GM18505 (cell line): ENCODE measurements around the gene PRM3.
"Not testable (repeated sequence)": the region's sequence is repeated elsewhere in the genome, so short reads cannot be mapped to it uniquely, and the experiment has no call there.

Source experiments
- ATAC-seq: cut with Tn5 transposase; IDR thresholded peaks from one replicate; pipeline ENCODE4 v1.9.1; 2021; ENCODE audit not compliant: unreplicated experiment
- POLR2A ChIP-seq: IDR thresholded peaks from 4 replicates; pipeline ENCODE4 v1.6.1; 2011; ENCODE audit warnings: borderline replicate concordance; ENCODE audit not compliant: insufficient read depth, insufficient read length; ENCODE audit errors: extremely low read depth

The PRM3 gene

GRCh38 chr16:11298143-11298900, 24.9 kb upstream of the PRM3 start:
- no peak for TF ChIP-seq POLR2A
- no peak for ATAC-seq

DNA sequence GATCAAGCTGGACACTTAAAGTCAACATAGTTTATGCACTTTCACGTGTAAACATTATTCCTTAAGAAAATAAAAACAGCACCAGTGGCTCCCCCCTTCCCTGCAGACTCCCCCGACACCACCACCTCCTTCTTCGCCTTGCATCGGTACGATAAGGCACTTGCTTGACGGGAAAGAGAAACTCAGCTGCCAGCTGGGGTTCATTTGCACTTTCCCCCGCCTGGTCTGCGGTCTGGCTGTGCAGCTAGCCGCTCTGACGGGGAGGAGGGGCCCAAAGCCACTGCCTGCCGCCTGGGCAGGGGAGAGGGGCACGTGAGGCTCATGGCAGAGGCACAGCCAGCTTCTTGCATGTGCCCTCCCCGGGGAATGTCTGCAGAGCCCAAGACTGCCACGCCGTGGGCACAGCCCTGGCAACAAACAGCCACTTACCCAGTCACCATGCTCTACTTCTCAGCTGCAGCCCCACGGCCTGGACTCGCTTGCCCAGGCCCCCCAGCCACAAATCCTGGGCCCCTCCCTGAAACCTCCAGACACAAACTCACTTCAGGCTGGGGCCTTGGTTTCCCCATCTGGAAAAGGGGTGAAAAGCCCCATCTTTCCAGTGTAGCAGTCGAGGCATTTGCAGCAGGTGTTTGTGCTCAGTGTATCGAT, 24.2 kb upstream of the PRM3 start:
- ATAC-seq, result peak; percentile 59

GRCh38 chr16:11296706-11297491, 23.5 kb upstream of the PRM3 start:
- TF ChIP-seq POLR2A, result no peak
- peak; percentile 13 for ATAC-seq

More for the DNA sequence above, 24.2 kb upstream of the PRM3 start:
- peak; percentile 43 for TF ChIP-seq POLR2A

- no peak for TF ChIP-seq POLR2A
- no peak for ATAC-seq
Observed at GRCh38 chr16:11296351-11296705, 22.9 kb upstream of the PRM3 start.

- no peak for TF ChIP-seq POLR2A
- ATAC-seq, result no peak
Observed at GRCh38 chr16:11295672-11296071, 22.2 kb upstream of the PRM3 start.

DNA sequence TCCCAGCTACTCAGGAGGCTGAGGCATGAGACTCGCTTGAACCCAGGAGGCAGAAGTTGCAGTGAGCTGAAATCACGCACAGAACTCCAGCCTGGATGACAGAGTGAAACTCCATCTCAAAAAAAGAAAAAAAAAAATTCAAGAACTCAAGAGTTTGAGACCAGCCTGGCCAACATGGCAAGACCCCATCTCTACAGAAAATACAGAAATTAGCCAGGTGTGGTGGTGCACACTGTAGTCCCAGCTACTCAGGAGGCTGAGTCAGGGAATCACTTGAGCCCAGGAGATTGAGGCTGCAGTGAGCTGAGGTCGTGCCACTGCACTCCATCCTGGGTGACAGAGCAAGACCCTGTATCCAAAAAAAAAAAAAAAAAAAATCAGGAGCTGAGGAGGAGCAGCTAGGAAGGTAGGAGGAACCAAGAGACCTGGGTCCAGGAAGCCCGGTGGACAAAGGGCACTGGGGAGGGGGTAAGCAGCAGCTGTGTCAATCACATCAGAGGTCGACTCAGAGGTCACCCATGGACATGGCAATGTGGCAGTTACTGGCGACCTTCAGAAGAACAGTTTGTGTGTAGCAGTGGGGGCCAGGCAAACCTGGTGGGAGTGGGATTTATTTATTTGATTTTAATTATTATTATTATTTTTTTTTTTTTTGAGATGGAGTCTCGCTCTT, 18.8 kb upstream of the PRM3 start:
- no peak for ATAC-seq
- TF ChIP-seq POLR2A, result no peak

GRCh38 chr16:11291091-11291703, 17.8 kb upstream of the PRM3 start:
- no peak for TF ChIP-seq POLR2A
- ATAC-seq, result no peak

GRCh38 chr16:11290102-11290893, 16.9 kb upstream of the PRM3 start:
- no peak for TF ChIP-seq POLR2A
- ATAC-seq, result no peak

DNA sequence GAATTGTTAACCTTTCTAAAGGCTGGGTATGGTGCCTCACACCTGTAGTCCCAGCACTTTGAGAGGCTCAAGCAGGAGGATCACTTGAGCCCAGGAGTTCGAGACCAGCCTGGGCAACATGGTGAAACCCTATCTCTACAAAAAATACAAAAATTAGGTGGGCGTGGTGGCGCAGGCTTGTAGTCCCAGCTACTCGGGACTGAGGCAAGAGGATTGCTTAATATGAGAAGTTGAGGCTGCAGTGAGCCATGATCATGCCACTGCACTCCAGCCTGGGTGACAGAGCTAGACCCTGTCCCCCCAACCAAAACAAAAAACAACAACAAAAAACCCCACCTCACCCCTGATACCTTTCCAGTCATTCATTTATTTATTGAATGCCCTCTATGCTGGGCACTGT, 16.3 kb upstream of the PRM3 start:
- ATAC-seq, result not testable (repeated sequence)

DNA sequence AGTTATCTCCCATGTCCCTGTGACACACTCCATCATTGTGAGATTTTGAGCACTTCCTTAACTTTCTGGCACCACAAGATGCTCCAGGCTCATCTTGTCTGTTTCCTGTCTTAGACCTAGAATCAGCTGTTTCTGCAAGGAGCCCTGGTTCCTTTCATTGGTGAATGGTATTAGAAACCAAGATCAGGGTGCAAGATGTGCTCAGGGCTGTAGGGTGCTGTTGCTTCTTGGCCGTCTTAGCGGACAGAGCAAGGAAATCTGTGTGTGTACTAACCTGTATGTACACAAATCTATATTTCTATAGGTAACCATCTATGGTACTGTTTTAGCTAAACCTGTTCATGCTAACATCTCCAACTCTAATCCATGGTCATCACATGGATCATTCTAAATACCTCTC, 15.8 kb upstream of the PRM3 start:
- no peak for TF ChIP-seq POLR2A
- no peak for ATAC-seq

- TF ChIP-seq POLR2A, result no peak
- no peak for ATAC-seq
Observed at GRCh38 chr16:11285842-11286241, 12.4 kb upstream of the PRM3 start.

- TF ChIP-seq POLR2A, result no peak
Observed at GRCh38 chr16:11283820-11284248, 10.4 kb upstream of the PRM3 start.

More at GRCh38 chr16:11283820-11284248, 10.4 kb upstream of the PRM3 start:
- no peak for ATAC-seq
